Neuron (in vitro differentiated cells): ENCODE data around the gene ERICH3.

Experiments used
- H2AFZ ChIP-seq: one replicate; pipeline ENCODE4 v1.6.1; 2013; ENCODE audit warnings: low read depth, mild to moderate bottlenecking, inconsistent platforms, low read length, moderate library complexity
- H3K27me3 ChIP-seq: one replicate; pipeline ENCODE4 v1.6.1; 2013; ENCODE audit warnings: low read length; ENCODE audit not compliant: insufficient read depth
- H3K36me3 ChIP-seq: one replicate; pipeline ENCODE4 v1.6.1; 2013; ENCODE audit warnings: low read length; ENCODE audit not compliant: insufficient read depth
- H3K4me1 ChIP-seq: one replicate; pipeline ENCODE4 v1.6.1; 2013; ENCODE audit warnings: low read length; ENCODE audit not compliant: insufficient read depth
- H3K4me3 ChIP-seq: 2 replicates; pipeline ENCODE4 v1.5.1; 2013; ENCODE audit warnings: mild to moderate bottlenecking, low read length, moderate library complexity
- H3K9me3 ChIP-seq: one replicate; pipeline ENCODE4 v1.6.1; 2013; ENCODE audit warnings: low read length

ERICH3 gene

DNA sequence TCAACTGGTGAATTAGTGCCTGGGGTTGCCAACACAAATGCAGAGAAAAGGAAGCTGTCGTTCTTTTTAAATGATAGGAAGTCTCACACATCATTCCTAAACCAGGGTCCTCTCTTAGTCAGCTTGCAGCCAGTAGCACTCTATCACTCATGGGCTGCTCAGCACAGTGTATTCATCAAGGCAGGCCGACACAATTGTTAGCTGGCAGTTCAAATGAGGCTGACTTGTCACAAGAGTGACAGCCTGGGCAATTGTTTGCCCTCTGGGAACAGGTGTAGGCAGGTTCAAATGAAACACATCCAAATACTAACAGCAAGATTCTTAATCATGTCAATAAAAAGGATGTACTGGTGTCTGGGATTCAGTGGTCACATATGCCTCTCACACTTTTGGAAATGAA is 76.9 kb downstream of the ERICH3 start:
- Histone ChIP-seq H2AFZ (no peak overlapping the region), H3K9me3 (no peaks in the 10 kb centered on the region), H3K4me1 (peaks cover 4% of the 10 kb centered on the region), H3K36me3 (no peaks in the 10 kb centered on the region), H3K4me3 (no peak overlapping the region), H3K27me3 (no peaks in the 10 kb centered on the region)

GRCh38 chr1:74593887-74594866 is 79.4 kb downstream of the ERICH3 start:
- Histone ChIP-seq H3K9me3 (no peaks in the 10 kb centered on the region), H2AFZ (no peak overlapping the region), H3K4me3 (no peak overlapping the region), H3K36me3 (no peaks in the 10 kb centered on the region), H3K27me3 (no peaks in the 10 kb centered on the region), H3K4me1 (peaks cover 4% of the 10 kb centered on the region)

GRCh38 chr1:74592580-74593355 is 80.8 kb downstream of the ERICH3 start:
- Histone ChIP-seq H2AFZ (no peak overlapping the region), H3K27me3 (no peaks in the 10 kb centered on the region), H3K36me3 (no peaks in the 10 kb centered on the region), H3K4me1 (peaks cover 4% of the 10 kb centered on the region), H3K4me3 (no peak overlapping the region), H3K9me3 (no peaks in the 10 kb centered on the region)

GRCh38 chr1:74591949-74592348 is 81.6 kb downstream of the ERICH3 start:
- H3K9me3 ChIP-seq, result no peaks in the 10 kb centered on the region
- no peak overlapping the region for H2AFZ ChIP-seq
- H3K36me3 ChIP-seq, result no peaks in the 10 kb centered on the region
- no peak overlapping the region for H3K4me3 ChIP-seq
- no peaks in the 10 kb centered on the region for H3K27me3 ChIP-seq
- H3K4me1 ChIP-seq, result peaks cover 4% of the 10 kb centered on the region

DNA sequence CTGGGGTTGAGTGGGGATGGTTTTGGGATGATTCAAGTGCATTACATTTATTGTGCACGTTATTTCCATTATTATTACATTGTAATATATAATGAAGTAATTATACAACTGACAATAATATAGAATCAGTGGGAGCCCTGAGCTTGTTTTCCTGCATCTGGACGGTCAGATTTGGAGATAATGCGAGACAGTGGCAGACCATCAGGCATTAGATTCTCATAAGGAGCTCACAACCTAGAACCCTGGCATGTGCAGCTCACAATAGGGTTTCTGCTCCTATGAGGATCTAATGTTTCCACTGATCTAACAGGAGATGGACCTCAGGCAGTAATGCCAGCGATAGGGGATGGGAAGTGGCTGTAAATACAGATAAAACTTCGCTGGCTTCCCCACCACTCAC is 83.3 kb downstream of the ERICH3 start:
- Histone ChIP-seq H3K36me3 (no peaks in the 10 kb centered on the region), H3K4me3 (no peak overlapping the region), H3K27me3 (no peaks in the 10 kb centered on the region), H3K4me1 (no peaks in the 10 kb centered on the region), H3K9me3 (no peaks in the 10 kb centered on the region), H2AFZ (no peak overlapping the region)

GRCh38 chr1:74587888-74588287 is 85.7 kb downstream of the ERICH3 start:
- Histone ChIP-seq H3K27me3 (no peaks in the 10 kb centered on the region), H3K36me3 (no peaks in the 10 kb centered on the region), H3K4me1 (peaks cover 6% of the 10 kb centered on the region), H3K9me3 (no peaks in the 10 kb centered on the region), H2AFZ (no peak overlapping the region), H3K4me3 (no peak overlapping the region)

GRCh38 chr1:74586253-74586897 is 87.2 kb downstream of the ERICH3 start:
- no peak overlapping the region for H3K4me3 ChIP-seq

DNA sequence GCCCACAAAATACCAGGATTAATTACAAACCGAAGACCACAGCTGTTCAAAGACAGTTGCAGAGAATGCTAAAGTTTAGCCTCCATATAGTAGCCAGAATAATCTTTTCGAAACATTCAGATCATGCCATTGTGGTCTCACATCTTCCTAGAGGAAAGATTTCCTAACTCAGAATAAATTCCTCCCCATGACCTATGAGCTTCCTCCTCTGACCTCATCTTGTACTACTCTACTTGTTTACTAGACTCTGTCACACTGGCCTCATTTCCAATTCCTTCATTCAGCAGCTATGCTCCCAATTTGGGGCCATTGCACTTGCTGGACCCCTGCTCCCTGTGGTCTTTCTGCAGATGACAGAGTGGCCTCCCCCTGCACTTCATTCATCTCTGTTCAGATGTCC is 89.4 kb downstream of the ERICH3 start:
- H3K27me3 ChIP-seq, result no peaks in the 10 kb centered on the region
- no peaks in the 10 kb centered on the region for H3K36me3 ChIP-seq
- H3K9me3 ChIP-seq, result no peaks in the 10 kb centered on the region
- no peak overlapping the region for H3K4me3 ChIP-seq
- no peak overlapping the region for H2AFZ ChIP-seq
- H3K4me1 ChIP-seq, result peaks cover 6% of the 10 kb centered on the region

More at GRCh38 chr1:74586253-74586897, 87.2 kb downstream of the ERICH3 start:
- Histone ChIP-seq H2AFZ (no peak overlapping the region), H3K4me1 (peaks cover 6% of the 10 kb centered on the region), H3K27me3 (no peaks in the 10 kb centered on the region), H3K9me3 (no peaks in the 10 kb centered on the region), H3K36me3 (no peaks in the 10 kb centered on the region)

DNA sequence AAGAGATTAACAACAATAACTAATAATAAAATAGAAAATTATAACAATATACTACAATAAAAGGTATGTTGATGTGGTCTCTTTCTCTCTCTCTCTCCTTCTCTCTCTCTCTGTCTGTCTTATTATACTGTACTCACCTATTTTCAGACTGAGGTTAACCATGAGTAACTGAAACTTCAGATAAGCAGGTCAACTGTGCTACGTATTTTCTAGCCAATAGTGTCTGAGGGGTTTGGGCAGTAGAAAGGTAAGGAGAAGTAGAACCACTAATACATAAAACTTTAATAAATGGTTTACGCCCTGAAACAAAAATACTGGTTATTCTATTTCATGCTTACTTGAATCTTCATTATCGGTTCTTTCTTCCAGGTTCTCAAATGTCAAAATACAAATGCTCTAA is 90.2 kb downstream of the ERICH3 start:
- Histone ChIP-seq H3K4me1 (peaks cover 6% of the 10 kb centered on the region), H3K36me3 (no peaks in the 10 kb centered on the region), H3K9me3 (no peaks in the 10 kb centered on the region), H3K27me3 (no peaks in the 10 kb centered on the region), H2AFZ (no peak overlapping the region), H3K4me3 (no peak overlapping the region)

GRCh38 chr1:74579425-74579824 is 94.2 kb downstream of the ERICH3 start:
- Histone ChIP-seq H3K9me3 (no peaks in the 10 kb centered on the region), H3K36me3 (no peaks in the 10 kb centered on the region), H2AFZ (no peak overlapping the region), H3K4me1 (peaks cover 6% of the 10 kb centered on the region), H3K4me3 (no peak overlapping the region), H3K27me3 (no peaks in the 10 kb centered on the region)

- no peak overlapping the region for H3K4me3 ChIP-seq
- no peaks in the 10 kb centered on the region for H3K36me3 ChIP-seq
- H3K4me1 ChIP-seq, result no peaks in the 10 kb centered on the region
- no peak overlapping the region for H2AFZ ChIP-seq
- H3K27me3 ChIP-seq, result no peaks in the 10 kb centered on the region
- no peaks in the 10 kb centered on the region for H3K9me3 ChIP-seq
Measured at GRCh38 chr1:74578101-74578500, 95.5 kb downstream of the ERICH3 start.

DNA sequence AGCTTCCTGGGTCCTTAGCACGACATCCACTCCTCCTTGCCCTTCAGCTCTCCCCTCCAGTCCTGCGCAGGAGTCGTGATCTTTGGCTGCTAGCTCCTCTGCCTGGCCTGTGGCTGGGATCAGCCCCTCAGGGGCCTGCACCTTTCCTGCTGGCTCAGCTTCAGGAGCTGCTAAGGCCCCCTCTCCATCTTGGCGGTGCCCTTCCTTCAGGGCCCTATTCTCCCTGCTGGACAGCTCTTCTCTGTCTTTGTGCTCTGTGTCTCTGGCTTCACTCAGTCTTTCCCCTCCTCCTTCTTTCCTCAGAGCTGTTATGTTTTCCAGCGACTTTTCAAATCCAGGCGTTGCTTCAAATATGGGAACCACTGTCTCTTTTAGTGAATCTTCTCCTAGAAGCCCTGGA is 101.7 kb downstream of the ERICH3 start:
- Histone ChIP-seq H3K4me1 (peaks cover 8% of the 10 kb centered on the region), H2AFZ (no peak overlapping the region), H3K9me3 (no peaks in the 10 kb centered on the region)

DNA sequence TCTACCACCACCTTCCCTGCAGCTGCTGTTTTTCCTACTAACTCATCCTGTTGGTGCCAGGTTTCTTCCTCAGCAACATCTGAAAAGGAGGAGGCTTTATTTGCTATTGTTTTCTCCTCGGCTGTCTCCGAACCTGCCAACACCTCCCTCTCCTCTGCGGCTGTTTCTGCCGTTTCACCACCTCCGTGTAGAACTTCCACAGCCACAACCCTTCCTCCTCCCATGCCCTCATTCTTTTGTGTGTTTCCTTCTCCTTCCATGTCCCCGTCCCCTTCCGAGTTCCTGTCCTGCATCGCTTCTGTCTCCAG is 102.1 kb downstream of the ERICH3 start:
- Histone ChIP-seq H3K4me1 (peaks cover 8% of the 10 kb centered on the region), H3K9me3 (no peaks in the 10 kb centered on the region), H3K36me3 (no peaks in the 10 kb centered on the region), H3K4me3 (no peak overlapping the region), H3K27me3 (no peaks in the 10 kb centered on the region), H2AFZ (no peak overlapping the region)

More for the DNA sequence above, 101.7 kb downstream of the ERICH3 start:
- H3K27me3 ChIP-seq, result no peaks in the 10 kb centered on the region
- H3K4me3 ChIP-seq, result no peak overlapping the region
- H3K36me3 ChIP-seq, result no peaks in the 10 kb centered on the region
